Naive B cell (primary cell): ENCODE results near the gene MIER2. TPM values are rescaled to one million over a fixed set of nuclear protein-coding genes. Genes with fewer than 3 reads are reported as not detected.
"Not testable (repeated sequence)": the region's sequence is repeated elsewhere in the genome, so short reads cannot be mapped to it uniquely, and the experiment has no call there.

Experiments
- ATAC-seq, 2 donors: fragments of 150-1000 bp; cut with Tn5 transposase; 2 replicates each; pipeline ENCODE4 v1.10.0; 2021; ENCODE audit warnings: low read depth in 2 of 2, mild to moderate bottlenecking in 2 of 2, moderate library complexity in 2 of 2
- DNase-seq: peaks from one replicate; pipeline ENCODE4 v3.0.0; 2022
- H3K27ac Mint-ChIP-seq, 6 donors: one replicate each; pipeline ENCODE4 v1.8.0; 2020 to 2022; ENCODE audit warnings: mild to moderate bottlenecking in 6 of 6, mixed read lengths in 6 of 6, moderate library complexity in 5 of 6, inconsistent platforms in 2 of 6
- H3K27me3 Mint-ChIP-seq, 3 donors: one replicate each; pipeline ENCODE4 v1.8.0; 2021 to 2022; ENCODE audit warnings: mixed read lengths in 3 of 3, mild to moderate bottlenecking in 1 of 3
- H3K36me3 Mint-ChIP-seq, 2 donors: one replicate each; pipeline ENCODE4 v1.8.0; 2020 to 2022; ENCODE audit warnings: mixed read lengths in 2 of 2, inconsistent platforms in 1 of 2, mild to moderate bottlenecking in 1 of 2
- H3K4me1 Mint-ChIP-seq, 3 donors: one replicate each; pipeline ENCODE4 v1.8.0; 2020 to 2022; ENCODE audit warnings: mixed read lengths in 3 of 3, inconsistent platforms in 1 of 3, mild to moderate bottlenecking in 1 of 3, moderate library complexity in 1 of 3
- H3K4me3 Mint-ChIP-seq, 8 donors: one replicate each; pipeline ENCODE4 v1.8.0; 2020 to 2022; ENCODE audit warnings: mild to moderate bottlenecking in 8 of 8, mixed read lengths in 8 of 8, moderate library complexity in 8 of 8, inconsistent platforms in 2 of 8
- H3K9me3 Mint-ChIP-seq, 7 donors: one replicate each; pipeline ENCODE4 v1.8.0; 2020 to 2022; ENCODE audit warnings: mixed read lengths in 7 of 7, mild to moderate bottlenecking in 5 of 7, inconsistent platforms in 2 of 7, moderate library complexity in 1 of 7
- polyA plus RNA-seq, 6 donors: library from polyadenylated mRNA; unstranded; fragments of 300-500 nt; fragmentation: Illumina TruSeq; gene quantifications; one replicate each; pipeline ENCODE4 v1.2.3, GENCODE V29; 2021; ENCODE audit warnings: low read depth in 6 of 6

The MIER2 gene
- polyA plus RNA-seq, 6 donors from 2014 or later = 2.4 to 5.1 (median 3.9) TPM

DNA sequence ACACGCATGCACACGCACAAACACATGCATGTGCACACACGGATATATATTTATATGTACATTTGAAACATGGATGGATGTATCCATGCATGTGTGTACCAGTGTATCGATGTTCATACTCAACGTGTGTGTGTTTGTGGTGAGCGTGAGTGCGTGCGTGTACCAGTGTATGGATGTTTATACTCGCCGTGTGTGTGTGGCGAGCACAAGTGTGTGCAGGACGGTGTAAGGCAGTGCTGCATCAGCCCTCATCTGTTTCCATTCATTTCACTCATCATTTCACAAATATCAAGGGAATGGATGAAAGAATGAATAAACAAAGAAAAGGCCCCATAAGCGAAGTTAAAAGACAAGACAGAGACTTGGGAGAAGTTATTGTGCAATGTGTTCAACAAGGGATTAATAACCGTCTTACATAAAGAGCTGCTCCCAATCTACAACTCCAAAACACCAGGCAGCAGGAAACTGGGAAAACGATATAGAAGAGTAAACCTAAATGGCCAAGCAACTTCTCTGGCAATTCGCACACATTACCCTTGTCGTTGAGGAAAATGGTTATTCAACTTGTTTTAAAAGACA, 21.7 kb upstream of the MIER2 start:
- Mint-ChIP-seq H3K4me3 (no peak overlapping the region), H3K27ac (no peak overlapping the region), H3K4me1 (no peaks in the 10 kb centered on the region), H3K9me3 (peaks cover 0 to 4% (median 0%) of the 10 kb centered on the region in 7 donors), H3K36me3 (peaks cover 0 to 8% of the 10 kb centered on the region in 2 donors), H3K27me3 (peaks cover 4 to 31% (median 27%) of the 10 kb centered on the region in 3 donors)
- ATAC-seq = no peak
- no peak for DNase-seq

DNA sequence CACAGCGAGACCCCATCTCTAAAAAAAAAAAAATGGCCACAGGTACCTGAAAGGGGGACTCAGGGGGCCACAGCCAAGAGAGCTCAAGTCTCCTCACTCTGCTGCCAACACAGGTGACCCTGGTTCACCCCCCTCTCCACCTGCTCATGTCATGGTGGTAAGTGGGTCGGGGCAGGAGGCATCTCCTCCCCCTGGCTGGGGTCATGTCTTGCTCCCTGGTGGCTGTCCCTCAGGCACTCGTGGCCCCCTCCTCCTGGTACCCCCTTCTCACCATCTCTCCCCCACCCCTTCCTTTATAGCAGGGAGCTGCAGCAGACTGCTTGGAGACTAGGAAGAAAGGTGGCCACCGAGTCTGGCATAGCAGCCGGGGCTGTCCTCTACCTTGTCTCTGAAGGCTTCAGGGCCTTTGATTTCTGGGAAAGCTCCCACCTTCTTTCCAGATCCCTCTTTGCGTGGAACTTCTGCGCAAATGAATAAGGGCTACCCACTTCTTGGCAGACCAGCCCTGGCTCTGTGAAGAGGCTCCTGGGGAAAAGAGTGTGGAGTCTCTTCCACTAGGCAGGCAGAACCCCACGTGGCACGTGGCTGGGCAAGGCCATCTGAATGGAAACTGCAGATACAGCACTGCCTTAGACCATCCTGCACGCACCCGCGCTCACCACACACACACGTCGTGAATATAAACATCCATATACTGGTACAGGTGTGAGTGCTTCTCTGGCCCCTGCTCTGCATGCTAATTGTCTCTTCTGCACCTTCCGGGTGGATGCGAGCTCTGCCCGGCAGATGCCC, 20.1 kb upstream of the MIER2 start:
- H3K4me3 Mint-ChIP-seq = no peak overlapping the region
- H3K36me3 Mint-ChIP-seq = peaks cover 0 to 8% of the 10 kb centered on the region in 2 donors
- H3K27me3 Mint-ChIP-seq = peaks cover 4 to 27% (median 18%) of the 10 kb centered on the region in 3 donors
- ATAC-seq (no peak), DNase-seq (no peak)
- H3K9me3 Mint-ChIP-seq = peaks cover 0 to 4% (median 0%) of the 10 kb centered on the region in 7 donors
- H3K4me1 Mint-ChIP-seq = no peaks in the 10 kb centered on the region
- no peak overlapping the region for H3K27ac Mint-ChIP-seq

DNA sequence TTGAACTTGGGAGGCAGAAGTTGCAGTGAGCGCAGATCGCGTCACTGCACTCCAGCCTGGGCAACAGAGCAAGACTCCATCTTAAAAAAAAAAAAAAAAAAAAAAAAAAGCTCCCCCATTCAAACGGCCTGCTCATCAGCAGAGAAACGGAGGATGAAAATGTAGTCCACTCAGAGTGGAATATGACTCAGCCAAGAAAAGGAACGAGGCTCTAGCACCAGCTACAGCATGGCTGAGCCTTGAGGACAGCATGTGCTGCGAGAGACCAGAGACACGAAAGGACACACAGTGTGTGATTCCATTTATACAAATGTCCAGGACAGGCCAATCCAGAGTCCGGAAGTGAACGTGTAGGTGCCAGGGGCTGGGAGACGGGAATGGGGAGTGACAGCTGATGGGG, 18.1 kb upstream of the MIER2 start:
- Mint-ChIP-seq H3K27ac (no peak overlapping the region), H3K4me3 (no peak overlapping the region), H3K36me3 (peaks cover 0 to 8% of the 10 kb centered on the region in 2 donors), H3K4me1 (no peaks in the 10 kb centered on the region), H3K27me3 (peaks cover 2 to 14% (median 12%) of the 10 kb centered on the region in 3 donors), H3K9me3 (peaks cover 0 to 4% (median 0%) of the 10 kb centered on the region in 7 donors)
- ATAC-seq (no peak), DNase-seq (no peak)

DNA sequence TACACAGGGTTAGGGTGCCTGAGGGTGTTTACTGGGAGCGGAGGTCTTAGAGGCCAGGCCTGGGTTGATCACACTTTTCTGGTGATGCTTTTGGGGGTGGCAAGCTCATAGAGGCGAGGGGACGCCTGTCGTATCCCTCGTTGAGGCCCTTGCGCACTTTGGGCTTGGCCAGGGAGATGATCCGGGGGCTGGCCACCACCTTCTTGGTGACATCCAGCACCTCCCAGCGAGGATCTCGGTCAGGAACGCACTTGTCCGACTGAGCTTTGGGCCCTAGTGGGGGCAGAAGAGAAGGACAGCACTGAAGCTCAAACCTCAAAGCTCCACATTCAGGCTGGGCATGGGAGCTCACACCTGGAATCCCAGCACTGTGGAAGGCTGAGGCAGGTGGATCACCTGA, 17.6 kb upstream of the MIER2 start:
- no peak overlapping the region for H3K4me3 Mint-ChIP-seq
- H3K4me1 Mint-ChIP-seq = no peaks in the 10 kb centered on the region
- no peak overlapping the region for H3K27ac Mint-ChIP-seq
- H3K9me3 Mint-ChIP-seq = peaks cover 0 to 4% (median 0%) of the 10 kb centered on the region in 7 donors
- no peak for ATAC-seq
- DNase-seq = no peak
- H3K27me3 Mint-ChIP-seq = peaks cover 0 to 14% (median 13%) of the 10 kb centered on the region in 3 donors
- H3K36me3 Mint-ChIP-seq = peaks cover 0 to 5% of the 10 kb centered on the region in 2 donors

DNA sequence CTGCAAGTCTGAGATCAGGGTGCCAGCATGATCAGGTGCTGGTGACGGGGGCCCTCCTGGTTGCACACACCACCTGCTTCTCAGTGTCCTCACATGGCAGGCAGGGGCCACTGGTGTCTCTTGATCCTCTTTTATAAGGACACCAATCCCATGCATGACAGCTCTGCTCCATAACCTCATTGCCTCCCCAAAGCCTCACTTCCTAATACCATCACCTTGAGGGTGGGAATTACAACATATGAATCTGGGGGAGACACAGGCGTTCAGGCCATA, 15.0 kb upstream of the MIER2 start:
- DNase-seq = no peak
- ATAC-seq = no peak
- Mint-ChIP-seq H3K4me1 (no peaks in the 10 kb centered on the region), H3K4me3 (no peak overlapping the region), H3K9me3 (peaks cover 0 to 17% (median 11%) of the 10 kb centered on the region in 7 donors), H3K27me3 (peaks cover 0 to 15% (median 13%) of the 10 kb centered on the region in 3 donors), H3K27ac (no peak overlapping the region), H3K36me3 (no peaks in the 10 kb centered on the region)

- H3K27ac Mint-ChIP-seq, H3K4me1 Mint-ChIP-seq, DNase-seq, H3K36me3 Mint-ChIP-seq, ATAC-seq, H3K4me3 Mint-ChIP-seq: not testable (repeated sequence)
- Mint-ChIP-seq H3K27me3 (peaks cover 0 to 15% (median 8%) of the 10 kb centered on the region in 3 donors), H3K9me3 (peaks cover 10 to 40% (median 29%) of the 10 kb centered on the region in 7 donors)
Measured at GRCh38 chr19:355536-355935, 10.9 kb upstream of the MIER2 start.

GRCh38 chr19:355134-355533, 10.5 kb upstream of the MIER2 start:
- DNase-seq (no peak), ATAC-seq (no peak)
- Mint-ChIP-seq H3K36me3 (peaks cover 0 to 6% of the 10 kb centered on the region in 2 donors), H3K4me1 (peaks cover 0 to 5% (median 0%) of the 10 kb centered on the region in 3 donors), H3K27ac (no peak overlapping the region), H3K9me3 (peaks cover 10 to 40% (median 29%) of the 10 kb centered on the region in 7 donors), H3K27me3 (peaks cover 0 to 15% (median 8%) of the 10 kb centered on the region in 3 donors), H3K4me3 (no peak overlapping the region)

- no peak for ATAC-seq
- Mint-ChIP-seq H3K36me3 (peaks cover 0 to 6% of the 10 kb centered on the region in 2 donors), H3K27ac (no peak overlapping the region), H3K9me3 (peaks cover 10 to 40% (median 29%) of the 10 kb centered on the region in 7 donors), H3K4me1 (peaks cover 0 to 5% (median 0%) of the 10 kb centered on the region in 3 donors), H3K27me3 (peaks cover 0 to under 1% (median under 1%) of the 10 kb centered on the region in 3 donors), H3K4me3 (no peak overlapping the region)
- DNase-seq = no peak
Measured at GRCh38 chr19:351976-352625, 7.5 kb upstream of the MIER2 start.

DNA sequence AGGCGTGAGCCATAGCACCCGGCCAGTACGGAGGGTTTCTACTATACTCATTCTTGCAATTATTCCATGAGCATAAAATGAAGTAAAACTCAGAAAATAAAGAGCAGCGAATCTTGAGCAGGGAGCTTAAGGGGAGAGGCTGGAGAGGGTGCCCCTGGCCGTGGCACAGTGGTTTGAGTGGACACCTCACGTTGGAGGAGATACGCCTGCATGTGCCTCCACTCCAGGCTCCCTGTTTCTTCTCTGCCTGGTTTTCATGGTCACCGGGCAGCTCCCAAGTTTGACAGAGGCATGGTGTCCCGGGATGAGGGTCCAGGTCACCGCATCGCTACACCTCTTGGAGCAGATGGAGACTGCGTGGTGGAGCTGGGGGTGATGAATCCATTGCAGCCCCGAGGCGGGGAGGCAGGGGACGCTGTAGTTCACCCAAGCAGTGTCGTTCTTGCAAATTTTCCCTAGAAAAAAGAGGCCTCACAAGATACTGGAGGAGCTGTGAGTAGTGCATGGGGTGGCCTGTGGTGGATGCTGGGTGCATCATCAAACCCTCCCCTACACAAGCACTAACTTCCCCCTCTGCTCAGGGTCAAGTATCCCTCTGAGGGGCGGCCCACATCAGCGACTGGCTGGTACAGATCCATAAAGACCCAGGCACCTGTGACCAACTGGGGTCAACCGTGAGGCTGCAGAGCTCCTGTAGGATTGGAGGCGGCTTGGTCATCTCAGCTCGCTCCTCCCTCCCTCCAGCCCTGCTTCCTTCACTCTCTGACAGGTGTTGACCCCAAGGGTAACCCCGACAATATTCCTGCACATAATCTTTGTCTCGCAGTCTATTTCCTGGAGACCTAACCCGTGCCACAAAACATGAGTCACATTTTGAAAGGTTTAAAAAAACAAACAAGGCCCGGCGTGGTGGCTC, 3.6 kb upstream of the MIER2 start:
- Mint-ChIP-seq H3K9me3 (peaks cover 4 to 13% (median 9%) of the 10 kb centered on the region in 7 donors), H3K4me1 (peaks cover 17 to 20% (median 17%) of the 10 kb centered on the region in 3 donors), H3K4me3 (peak overlapping the region in 1 of 8 donors; percentile 35), H3K27ac (peak overlapping the region in 1 of 6 donors; percentile 69), H3K27me3 (peaks cover 0 to 6% (median 0%) of the 10 kb centered on the region in 3 donors), H3K36me3 (no peaks in the 10 kb centered on the region)
- ATAC-seq (no peak), DNase-seq (no peak)

DNA sequence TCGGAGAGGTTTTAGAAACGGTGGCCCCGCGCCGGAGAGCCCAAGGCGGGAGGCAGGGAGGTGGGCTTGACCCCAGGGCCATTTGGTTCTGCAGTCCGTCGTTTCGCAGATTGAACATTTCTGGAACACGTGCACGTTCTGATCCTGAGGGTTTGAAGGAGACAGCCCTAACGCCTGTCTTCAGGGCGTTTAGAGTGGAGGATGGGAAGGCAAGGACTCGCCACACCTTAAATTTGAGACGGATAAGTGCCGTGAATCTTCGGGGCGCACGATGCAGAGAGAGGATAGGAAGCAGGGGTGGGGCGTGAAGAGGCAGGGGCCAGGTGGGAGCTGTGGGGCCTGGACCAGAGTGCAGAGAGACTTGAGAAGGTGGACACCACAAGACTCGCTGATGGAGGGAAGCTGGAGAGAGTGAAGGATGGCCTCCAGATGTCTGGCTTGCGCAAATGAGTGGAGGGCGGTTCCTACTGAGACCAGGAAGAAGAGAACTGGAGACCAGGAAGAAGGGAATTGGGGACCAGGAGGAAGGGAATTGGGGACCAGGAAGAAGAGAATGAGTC, 804 bp upstream of the MIER2 start:
- Mint-ChIP-seq H3K9me3 (peaks cover 0 to 4% (median 0%) of the 10 kb centered on the region in 7 donors), H3K4me1 (peaks cover 39 to 45% (median 44%) of the 10 kb centered on the region in 3 donors), H3K27me3 (peaks cover 0 to 6% (median 0%) of the 10 kb centered on the region in 3 donors), H3K27ac (peak overlapping the region in 4 of 6 donors; percentile 36 to 85 (median 78)), H3K4me3 (peak overlapping the region; percentile 74 to 91 (median 86)), H3K36me3 (no peaks in the 10 kb centered on the region)
- DNase-seq = no peak
- ATAC-seq = no peak

GRCh38 chr19:343941-344624, 513 bp downstream of the MIER2 start:
- peak; percentile 48 to 50 for ATAC-seq
- Mint-ChIP-seq H3K27ac (peak overlapping the region; percentile 5 to 89 (median 72)), H3K36me3 (peaks cover 0 to 7% of the 10 kb centered on the region in 2 donors), H3K4me3 (peak overlapping the region; percentile 73 to 90 (median 80)), H3K9me3 (peaks cover 0 to 4% (median 0%) of the 10 kb centered on the region in 7 donors), H3K4me1 (peaks cover 46 to 57% (median 48%) of the 10 kb centered on the region in 3 donors), H3K27me3 (peaks cover 0 to 6% (median 0%) of the 10 kb centered on the region in 3 donors)
- DNase-seq = no peak

GRCh38 chr19:343451-343931, 1.1 kb downstream of the MIER2 start:
- Mint-ChIP-seq H3K4me1 (peaks cover 49 to 61% (median 52%) of the 10 kb centered on the region in 3 donors), H3K27ac (peak overlapping the region in 5 of 6 donors; percentile 5 to 89 (median 54)), H3K36me3 (peaks cover 0 to 9% of the 10 kb centered on the region in 2 donors), H3K27me3 (peaks cover 0 to 6% (median 0%) of the 10 kb centered on the region in 3 donors), H3K4me3 (peak overlapping the region; percentile 58 to 90 (median 80)), H3K9me3 (peaks cover 0 to 4% (median 0%) of the 10 kb centered on the region in 7 donors)
- DNase-seq = no peak
- no peak for ATAC-seq
